ENCODE data around the gene RHBDF1.

GRCh38 chr16:58491-59439 lies 13.7 kb downstream of the RHBDF1 start:
- TF ChIP-seq CTCF (IDR thresholded peaks at IDR 0.05) (no peak), POLR2A (IDR thresholded peaks at IDR 0.05) (no peak)
